GM12878 (cell line): ENCODE data around the gene CTXND1. TPM values are rescaled to one million over a fixed set of nuclear protein-coding genes. Genes with fewer than 3 reads are reported as not detected.

Experiments
- ATAC-seq: fragments of 200-7000 bp; cut with Tn5 transposase; 3 replicates; pipeline ENCODE4 v1.9.1; 2020; ENCODE audit warnings: mild to moderate bottlenecking, moderate library complexity
- BruUV-seq: library from RNA; stranded (reverse); fragments of 400-500 nt; replicated peaks from 2 replicates; lab custom pipeline; 2021; lab: Mats Ljungman, UMichigan
- CTCF ChIA-PET: fragments of 300-600 bp; sonication (Branson Sonifier 250); formaldehyde crosslinking; extraction: SDS; loops from one replicate; lab custom pipeline; 2021; ENCODE audit warnings: inconsistent platforms; lab: Yijun Ruan, JAX
- POLR2A ChIA-PET: fragments of 350-600 bp; formaldehyde crosslinking; extraction: SDS; loops from one replicate; lab custom pipeline; 2021; ENCODE audit warnings: inconsistent platforms; lab: Charles Lee
- RAD21 ChIA-PET: fragments of 300-600 bp; sonication (Branson Sonifier 250); formaldehyde crosslinking; loops from one replicate; lab custom pipeline; 2023; ENCODE audit warnings: antibody characterized with exemption; ENCODE audit not compliant: unreplicated experiment; lab: Charles Lee
- SMC1A ChIA-PET: fragments of 300-600 bp; sonication (Branson Sonifier 250); formaldehyde crosslinking; loops from one replicate; lab custom pipeline; 2023; ENCODE audit not compliant: unreplicated experiment, uncharacterized antibody; lab: Charles Lee
- DNase-seq: peaks from one replicate; pipeline ENCODE4 v3.0.0-alpha.2; 2011; ENCODE audit warnings: low read depth, low spot score
- FAIRE-seq: peaks from 3 replicates; lab custom pipeline; 2011; peaks lifted over from hg19 to GRCh38; lab: Jason Lieb, UNC
- H2AFZ ChIP-seq: 2 replicates; pipeline ENCODE4 v1.6.0; 2011; ENCODE audit warnings: low read depth, low read length, control low read depth; ENCODE audit not compliant: control insufficient read depth
- H3K27ac ChIP-seq: 2 replicates; pipeline ENCODE4 v1.5.1; 2011; ENCODE audit warnings: control low read depth; ENCODE audit not compliant: control insufficient read depth, insufficient read depth
- H3K27me3 ChIP-seq, 2 experiments: replicated peaks in 1 of 2; 2 replicates each; pipeline versions ENCODE4 v1.6.0 to v1.6.1; 2011; ENCODE audit warnings: low read length in 1 of 2; ENCODE audit not compliant: control insufficient read depth in 2 of 2, insufficient read depth in 2 of 2
- H3K36me3 ChIP-seq, 2 experiments: 2 replicates each; pipeline ENCODE4 v1.5.1; 2011; ENCODE audit warnings: low read length in 1 of 2; ENCODE audit not compliant: control insufficient read depth in 2 of 2, insufficient read depth in 2 of 2
- H3K4me1 ChIP-seq: 2 replicates; pipeline ENCODE4 v1.6.1; 2011; ENCODE audit warnings: mild to moderate bottlenecking, low read length, moderate library complexity, mixed read lengths; ENCODE audit not compliant: control insufficient read depth, insufficient read depth
- H3K4me2 ChIP-seq: 2 replicates; pipeline ENCODE4 v1.6.0; 2011; ENCODE audit warnings: control low read depth; ENCODE audit not compliant: control insufficient read depth, insufficient read depth
- H3K4me3 ChIP-seq: fragments of 200-600 bp; sonication (generic); 2 replicates; pipeline ENCODE4 v1.5.1; 2016
- H3K79me2 ChIP-seq: 2 replicates; pipeline ENCODE4 v1.6.0; 2011; ENCODE audit warnings: low read length; ENCODE audit not compliant: control insufficient read depth, insufficient read depth
- H3K9ac ChIP-seq: 2 replicates; pipeline ENCODE4 v1.8.0; 2011; ENCODE audit warnings: low read length, control low read depth, mixed read lengths; ENCODE audit not compliant: control insufficient read depth, insufficient read depth
- H3K9me3 ChIP-seq: replicated peaks from 3 replicates; pipeline ENCODE4 v1.5.1; 2011; ENCODE audit warnings: mild to moderate bottlenecking, low read length; ENCODE audit not compliant: control insufficient read depth, insufficient read depth
- H4K20me1 ChIP-seq: 2 replicates; pipeline ENCODE4 v1.6.0; 2011; ENCODE audit not compliant: control insufficient read depth, insufficient read depth
- CEBPB ChIP-seq, 2 experiments: fragments of 150-350 bp in 1 of 2; IDR thresholded peaks; 2 replicates each; pipeline ENCODE4 v1.6.1; 2012 to 2014; ENCODE audit warnings: low read depth in 2 of 2, low read length in 2 of 2, borderline replicate concordance in 1 of 2, inconsistent platforms in 1 of 2
- CHD4 ChIP-seq: fragments of 200-600 bp; sonication (generic); IDR thresholded peaks from 2 replicates; pipeline ENCODE4 v1.6.1; 2016; ENCODE audit warnings: mild to moderate bottlenecking
- IKZF2 ChIP-seq, 2 experiments: fragments of 450-650 bp; IDR thresholded peaks; 2 replicates each; pipeline ENCODE4 v1.6.1; 2017; ENCODE audit warnings: mild to moderate bottlenecking in 2 of 2, moderate library complexity in 2 of 2
- MEF2B ChIP-seq: fragments of 450-650 bp; IDR thresholded peaks from 2 replicates; pipeline ENCODE4 v1.6.1; 2018; ENCODE audit warnings: mild to moderate bottlenecking, moderate library complexity; ENCODE audit not compliant: partially characterized antibody, poor library complexity, severe bottlenecking
- PAX5 ChIP-seq: IDR thresholded peaks from 2 replicates; pipeline ENCODE4 v1.6.1; 2011; ENCODE audit warnings: low read depth, low read length, borderline replicate concordance
- RAD21 ChIP-seq: IDR thresholded peaks from 2 replicates; pipeline ENCODE4 v1.6.1; 2011; ENCODE audit warnings: mild to moderate bottlenecking, low read depth, low read length, moderate library complexity; ENCODE audit not compliant: insufficient read depth
- RB1 ChIP-seq: fragments of 450-650 bp; formaldehyde crosslinking; IDR thresholded peaks from 2 replicates; pipeline ENCODE4 v1.6.1; 2017; ENCODE audit warnings: mild to moderate bottlenecking, borderline replicate concordance
- SUPT20H ChIP-seq: IDR thresholded peaks from 2 replicates; pipeline ENCODE4 v1.6.1; 2011; ENCODE audit warnings: low read depth, mild to moderate bottlenecking, low read length, moderate library complexity, borderline replicate concordance; ENCODE audit not compliant: control insufficient read depth
- WGBS: methylation state at CpG from one replicate; pipeline ENCODE4 v1.1.6; 2016; ENCODE audit warnings: low lambda C conversion rate; ENCODE audit not compliant: insufficient replicate concordance, insufficient coverage; ENCODE audit errors: missing lambda C conversion rate; 5-methylcytosine and 5-hydroxymethylcytosine counted together
- in situ Hi-C: fragments of 300-500 bp; cut with MboI; formaldehyde crosslinking; loops from 9 replicates; pipeline ENCODE4 v1.14.3; 2018; ENCODE audit warnings: mixed read lengths
- intact Hi-C: fragments of 100-400 bp; cut with micrococcal nuclease; formaldehyde crosslinking; loops from one replicate; pipeline ENCODE4 v1.14.2; 2022; ENCODE audit not compliant: unreplicated experiment
- polyA plus RNA-seq, 11 experiments: library from polyadenylated mRNA; depleted of rRNA in 4 of 11; unstranded in 6 of 11; stranded (reverse) in 5 of 11; fragments of >200 nt; fragmentation: Nextera tagmentation in 4 of 11; fragmentation: Illumina TruSeq in 1 of 11; extraction: Ambion mirVana in 4 of 11; extraction: Trizol in 1 of 11; gene quantifications; 1 replicate in 1 of 11; 2 replicates in 10 of 11; pipeline versions ENCODE4 v1.2.1 to v1.2.3, GENCODE V29; 2011 to 2016; ENCODE audit warnings: inconsistent platforms in 2 of 11, missing spikeins in 2 of 11, low read depth in 1 of 11
- total RNA-seq, 4 experiments: library from RNA; depleted of rRNA in 3 of 4; stranded (reverse); fragments of >200 nt in 3 of 4; fragmentation: Illumina TruSeq in 1 of 4; extraction: Trizol in 1 of 4; gene quantifications; 2 replicates each; pipeline versions ENCODE4 v1.2.1 to v1.2.3, GENCODE V29; 2013 to 2021
- TF ChIP-seq, protein P1 (sequence below): fragments of 450-650 bp; IDR thresholded peaks from 2 replicates; pipeline ENCODE4 v1.6.1; 2017; ENCODE audit warnings: mild to moderate bottlenecking, low read depth, inconsistent platforms; ENCODE audit not compliant: poor library complexity, severe bottlenecking
- TF ChIP-seq, protein P2 (sequence below): fragments of 450-650 bp; conservative IDR thresholded peaks from 2 replicates; pipeline ENCODE4 v1.6.1; 2017; ENCODE audit warnings: mild to moderate bottlenecking, moderate library complexity

The CTXND1 gene
- total and polyA plus RNA-seq, 10 of the 15 experiments (the other 5 are each of a cell fraction or from before 2014, with no cell fraction given): under 0.01 to 0.03 (median 0.02) TPM; not detected in 7

DNA sequence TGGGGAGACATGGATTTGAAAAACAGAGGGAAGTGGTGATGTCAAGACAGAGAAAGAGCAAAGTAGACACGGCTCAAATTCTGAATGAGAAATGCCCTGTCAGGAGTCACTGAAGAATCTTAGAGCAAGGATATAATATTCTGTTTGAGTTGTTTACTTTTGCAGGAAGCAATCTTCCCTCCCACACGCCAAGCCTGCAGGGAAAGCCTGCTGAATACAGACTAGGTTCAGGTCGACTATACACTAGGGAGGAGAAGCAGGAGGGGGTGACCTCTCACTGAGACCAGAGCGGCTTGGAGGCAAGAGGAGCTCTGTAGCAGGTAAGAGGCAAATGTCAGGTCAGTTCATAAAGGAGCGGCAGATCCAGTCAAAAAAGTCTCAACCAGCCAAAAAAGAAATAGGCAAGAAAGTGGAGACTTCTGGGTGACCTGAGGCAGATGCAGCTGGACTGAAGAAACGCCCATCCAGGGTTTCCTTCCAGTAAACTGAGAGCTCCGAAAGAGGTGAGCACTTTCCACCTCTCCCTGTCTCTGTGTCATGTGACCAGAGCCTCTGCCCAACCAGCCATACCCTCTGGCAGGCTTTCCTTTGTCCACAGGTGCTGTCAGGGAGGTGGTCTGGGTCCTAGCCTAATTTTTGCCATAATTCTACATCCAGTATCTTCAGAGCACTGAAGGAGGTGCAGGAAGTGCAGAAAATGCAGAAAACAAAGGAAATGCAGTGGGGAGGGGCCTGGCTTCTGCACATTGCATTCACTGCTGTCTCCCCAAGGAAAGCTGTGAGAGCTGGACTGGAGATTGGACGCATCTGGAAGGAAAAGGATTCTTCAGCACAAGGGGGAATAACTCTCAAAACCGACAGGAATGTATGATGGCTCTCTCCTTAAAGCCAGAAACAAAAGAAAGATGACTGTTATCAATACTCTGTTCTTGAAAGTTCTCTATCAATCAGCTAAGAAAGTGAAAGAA is 37.8 kb upstream of the CTXND1 start:
- WGBS: 18% methylated on average over 9 of the region's 9 CpGs
- RAD21 ChIA-PET: no interaction called here

DNA sequence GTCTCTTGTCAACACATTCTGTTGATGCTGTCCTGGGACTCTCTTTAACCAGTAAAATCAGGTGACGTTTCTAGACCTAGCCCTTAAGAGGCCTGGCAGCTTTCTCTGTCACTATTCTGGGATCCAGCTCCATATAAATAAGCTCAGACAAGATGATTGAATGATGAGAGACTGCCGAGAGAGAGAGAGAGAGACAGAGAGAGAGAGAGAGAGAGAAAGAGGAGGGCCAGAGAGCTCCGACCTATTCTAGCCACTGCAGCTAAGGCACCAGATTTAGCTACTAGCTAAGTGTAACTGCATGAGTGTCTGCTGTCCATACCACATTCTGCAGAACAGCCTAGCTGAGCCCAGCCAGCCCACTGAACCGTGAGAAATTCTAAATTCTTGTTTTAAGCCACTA is 36.1 kb upstream of the CTXND1 start:
- Histone ChIP-seq H3K9ac (no peak overlapping the region), H3K36me3 (no peaks in the 10 kb centered on the region), H2AFZ (no peak overlapping the region), H3K4me2 (no peak overlapping the region), H3K4me3 (no peak overlapping the region), H3K27ac (no peak overlapping the region), H3K27me3 (peaks cover 0 to 5% of the 10 kb centered on the region in 2 experiments; a peak in 2 of 4 replicates), H4K20me1 (no peaks in the 10 kb centered on the region), H3K79me2 (no peaks in the 10 kb centered on the region), H3K4me1 (no peaks in the 10 kb centered on the region), H3K9me3 (no peaks in the 10 kb centered on the region; the same call in 2 of the 3 replicates)
- TF ChIP-seq, protein P1, sequence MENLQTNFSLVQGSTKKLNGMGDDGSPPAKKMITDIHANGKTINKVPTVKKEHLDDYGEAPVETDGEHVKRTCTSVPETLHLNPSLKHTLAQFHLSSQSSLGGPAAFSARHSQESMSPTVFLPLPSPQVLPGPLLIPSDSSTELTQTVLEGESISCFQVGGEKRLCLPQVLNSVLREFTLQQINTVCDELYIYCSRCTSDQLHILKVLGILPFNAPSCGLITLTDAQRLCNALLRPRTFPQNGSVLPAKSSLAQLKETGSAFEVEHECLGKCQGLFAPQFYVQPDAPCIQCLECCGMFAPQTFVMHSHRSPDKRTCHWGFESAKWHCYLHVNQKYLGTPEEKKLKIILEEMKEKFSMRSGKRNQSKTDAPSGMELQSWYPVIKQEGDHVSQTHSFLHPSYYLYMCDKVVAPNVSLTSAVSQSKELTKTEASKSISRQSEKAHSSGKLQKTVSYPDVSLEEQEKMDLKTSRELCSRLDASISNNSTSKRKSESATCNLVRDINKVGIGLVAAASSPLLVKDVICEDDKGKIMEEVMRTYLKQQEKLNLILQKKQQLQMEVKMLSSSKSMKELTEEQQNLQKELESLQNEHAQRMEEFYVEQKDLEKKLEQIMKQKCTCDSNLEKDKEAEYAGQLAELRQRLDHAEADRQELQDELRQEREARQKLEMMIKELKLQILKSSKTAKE: no peak
- TF ChIP-seq, protein P2, sequence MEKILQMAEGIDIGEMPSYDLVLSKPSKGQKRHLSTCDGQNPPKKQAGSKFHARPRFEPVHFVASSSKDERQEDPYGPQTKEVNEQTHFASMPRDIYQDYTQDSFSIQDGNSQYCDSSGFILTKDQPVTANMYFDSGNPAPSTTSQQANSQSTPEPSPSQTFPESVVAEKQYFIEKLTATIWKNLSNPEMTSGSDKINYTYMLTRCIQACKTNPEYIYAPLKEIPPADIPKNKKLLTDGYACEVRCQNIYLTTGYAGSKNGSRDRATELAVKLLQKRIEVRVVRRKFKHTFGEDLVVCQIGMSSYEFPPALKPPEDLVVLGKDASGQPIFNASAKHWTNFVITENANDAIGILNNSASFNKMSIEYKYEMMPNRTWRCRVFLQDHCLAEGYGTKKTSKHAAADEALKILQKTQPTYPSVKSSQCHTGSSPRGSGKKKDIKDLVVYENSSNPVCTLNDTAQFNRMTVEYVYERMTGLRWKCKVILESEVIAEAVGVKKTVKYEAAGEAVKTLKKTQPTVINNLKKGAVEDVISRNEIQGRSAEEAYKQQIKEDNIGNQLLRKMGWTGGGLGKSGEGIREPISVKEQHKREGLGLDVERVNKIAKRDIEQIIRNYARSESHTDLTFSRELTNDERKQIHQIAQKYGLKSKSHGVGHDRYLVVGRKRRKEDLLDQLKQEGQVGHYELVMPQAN: no peak
- TF ChIP-seq RAD21 (no peak), CEBPB (IDR thresholded peaks at IDR 0.05; ENCODE audit: borderline replicate concordance in 1 of 2, low read depth in 2 of 2, low read length in 2 of 2) (no peak), RB1 (no peak), IKZF2 (IDR thresholded peaks at IDR 0.05) (no peak), MEF2B (no peak)
- ATAC-seq (no peak), FAIRE-seq (no peak), DNase-seq (no peak)
- BruUV-seq: no TSS peak
- POLR2A ChIA-PET: no interaction called here
- CTCF ChIA-PET: no interaction called here
- 0% methylated on average over 4 of the region's 4 CpGs for WGBS
- in situ Hi-C loops (no loop called here), intact Hi-C loops (no loop called here)
- RAD21 ChIA-PET: no interaction called here
- SMC1A ChIA-PET: no interaction called here

More for the DNA sequence above, 37.8 kb upstream of the CTXND1 start:
- CTCF ChIA-PET: interaction anchor here (1.2 kb wide), 1 partner anchor 35 kb away, joined by 3 read pairs; no protein-coding TSS in a partner anchor
- H3K36me3 ChIP-seq: no peaks in the 10 kb centered on the region
- no peaks in the 10 kb centered on the region for H3K4me1 ChIP-seq
- no peak for ATAC-seq
- H2AFZ ChIP-seq: no peak overlapping the region
- FAIRE-seq: no peak
- POLR2A ChIA-PET: no interaction called here
- intact Hi-C loops: no loop called here
- H3K79me2 ChIP-seq: no peaks in the 10 kb centered on the region
- H3K4me3 ChIP-seq: no peak overlapping the region
- H3K9ac ChIP-seq: no peak overlapping the region
- BruUV-seq: no TSS peak
- in situ Hi-C loops: no loop called here
- H3K27me3 ChIP-seq: peaks cover 3 to 5% of the 10 kb centered on the region in 2 experiments; a peak in 3 of 4 replicates
- H4K20me1 ChIP-seq: no peaks in the 10 kb centered on the region
- no peak for TF ChIP-seq SUPT20H
- TF ChIP-seq IKZF2 (IDR thresholded peaks at IDR 0.05): no peak
- TF ChIP-seq PAX5: no peak
- no peak for TF ChIP-seq CHD4
- TF ChIP-seq MEF2B: no peak
- SMC1A ChIA-PET: interaction anchor here (0.6 kb wide), 1 partner anchor 20 kb away, joined by 3 read pairs; no protein-coding TSS in a partner anchor
- H3K4me2 ChIP-seq: no peak overlapping the region
- no peaks in the 10 kb centered on the region; the same call in 2 of the 3 replicates for H3K9me3 ChIP-seq
- no peak for DNase-seq
- H3K27ac ChIP-seq: no peak overlapping the region
